GM23338 (cell line): Measurements from ENCODE around the gene ZNF365. TPM values are rescaled to one million over a fixed set of nuclear protein-coding genes. Genes with fewer than 3 reads are reported as not detected.

Experiments
- ATAC-seq: fragments of 200-7000 bp; cut with Tn5 transposase; 3 replicates; pipeline ENCODE4 v1.9.1; 2020
- DNase-seq: peaks from one replicate; pipeline ENCODE4 v3.0.0-alpha.2; 2015; ENCODE audit warnings: low spot score
- H2AFZ ChIP-seq: fragments of 200-600 bp; sonication (generic); 2 replicates; pipeline ENCODE4 v1.8.0; 2016; ENCODE audit warnings: antibody characterized with exemption, mild to moderate bottlenecking, moderate library complexity
- H3F3A ChIP-seq: fragments of 200-600 bp; sonication (generic); replicated peaks from 2 replicates; pipeline ENCODE4 v1.8.0; 2017; ENCODE audit warnings: antibody characterized with exemption, mixed run types, low read depth
- H3K27ac ChIP-seq: fragments of 200-600 bp; sonication (generic); 2 replicates; pipeline ENCODE4 v1.6.1; 2016; ENCODE audit warnings: low read depth
- H3K27me3 ChIP-seq: fragments of 200-600 bp; sonication (generic); 2 replicates; pipeline ENCODE4 v1.8.0; 2016; ENCODE audit warnings: mild to moderate bottlenecking, mixed run types, moderate library complexity; ENCODE audit not compliant: insufficient read depth
- H3K36me3 ChIP-seq: fragments of 200-600 bp; sonication (generic); 2 replicates; pipeline ENCODE4 v1.8.0; 2016; ENCODE audit warnings: mild to moderate bottlenecking; ENCODE audit not compliant: insufficient read depth
- H3K4me1 ChIP-seq: fragments of 200-600 bp; sonication (generic); 2 replicates; pipeline ENCODE4 v1.8.0; 2016; ENCODE audit warnings: mild to moderate bottlenecking, moderate library complexity; ENCODE audit not compliant: insufficient read depth
- H3K4me2 ChIP-seq: fragments of 200-600 bp; sonication (generic); 2 replicates; pipeline ENCODE4 v1.7.1; 2017; ENCODE audit warnings: mixed run types
- H3K4me3 ChIP-seq: fragments of 200-600 bp; sonication (generic); 2 replicates; pipeline ENCODE4 v1.6.1; 2016; ENCODE audit warnings: mixed run types
- H3K79me2 ChIP-seq: fragments of 200-600 bp; sonication (generic); replicated peaks from 2 replicates; pipeline ENCODE4 v1.8.0; 2017; ENCODE audit warnings: mild to moderate bottlenecking; ENCODE audit not compliant: insufficient read depth
- H3K9me2 ChIP-seq: fragments of 200-600 bp; sonication (generic); 2 replicates; pipeline ENCODE4 v1.8.0; 2017; ENCODE audit not compliant: insufficient read depth
- H4K20me1 ChIP-seq: fragments of 200-600 bp; sonication (generic); replicated peaks from 2 replicates; pipeline ENCODE4 v1.8.0; 2017; ENCODE audit warnings: mild to moderate bottlenecking; ENCODE audit not compliant: insufficient read depth
- H3K27ac Mint-ChIP-seq: 2 replicates; pipeline ENCODE4 v1.8.0; 2020; ENCODE audit warnings: inconsistent platforms, mild to moderate bottlenecking, moderate library complexity, mixed read lengths
- H3K27me3 Mint-ChIP-seq: 3 replicates; pipeline ENCODE4 v1.8.0; 2022; ENCODE audit warnings: low read depth, mild to moderate bottlenecking, moderate library complexity, mixed read lengths, inconsistent platforms; ENCODE audit not compliant: insufficient read depth, poor library complexity
- H3K36me3 Mint-ChIP-seq: 3 replicates; pipeline ENCODE4 v1.8.0; 2021; ENCODE audit warnings: low read depth, mild to moderate bottlenecking, inconsistent platforms, moderate library complexity, mixed read lengths
- H3K4me1 Mint-ChIP-seq: 3 replicates; pipeline ENCODE4 v1.8.0; 2020; ENCODE audit warnings: mild to moderate bottlenecking, inconsistent platforms, mixed read lengths
- H3K4me3 Mint-ChIP-seq: 3 replicates; pipeline ENCODE4 v1.8.0; 2021; ENCODE audit warnings: moderate library complexity, mild to moderate bottlenecking, inconsistent platforms, mixed read lengths
- H3K9me3 Mint-ChIP-seq: 3 replicates; pipeline ENCODE4 v1.8.0; 2020; ENCODE audit warnings: moderate library complexity, mild to moderate bottlenecking, inconsistent platforms, mixed read lengths
- CREB1 ChIP-seq: fragments of 250-450 bp; sonication (Bioruptor Pico); IDR thresholded peaks from 2 replicates; pipeline ENCODE4 v1.5.0; 2020; ENCODE audit warnings: low read depth, mild to moderate bottlenecking, moderate library complexity
- CTCF ChIP-seq, 2 experiments: fragments of 200-600 bp in 1 of 2; sonication (generic) in 1 of 2; conservative IDR thresholded peaks; 2 replicates each; pipeline versions ENCODE4 v1.5.1 to v1.6.1; 2016 to 2017; ENCODE audit warnings: antibody characterized with exemption in 2 of 2, low read depth in 2 of 2, mild to moderate bottlenecking in 2 of 2, moderate library complexity in 1 of 2
- EZH2phosphoT487 ChIP-seq: fragments of 200-600 bp; sonication (generic); IDR thresholded peaks from one replicate; pipeline ENCODE4 v1.8.1; 2018; ENCODE audit warnings: antibody characterized with exemption; ENCODE audit not compliant: unreplicated experiment
- JUNB ChIP-seq: IDR thresholded peaks from one replicate; pipeline ENCODE4 v1.6.1; 2016; ENCODE audit warnings: antibody characterized with exemption; ENCODE audit not compliant: unreplicated experiment
- NANOG ChIP-seq: IDR thresholded peaks from 2 replicates; pipeline ENCODE4 v1.6.1; 2016; ENCODE audit warnings: antibody characterized with exemption, borderline replicate concordance
- POLR2AphosphoS5 ChIP-seq: IDR thresholded peaks from 2 replicates; pipeline ENCODE4 v1.6.1; 2016; ENCODE audit warnings: antibody characterized with exemption, low read depth
- STAT1 ChIP-seq: IDR thresholded peaks from one replicate; pipeline ENCODE4 v1.6.1; 2016; ENCODE audit warnings: antibody characterized with exemption; ENCODE audit not compliant: unreplicated experiment
- ZNF331 ChIP-seq: fragments of 250-450 bp; sonication (Bioruptor Pico); IDR thresholded peaks from 2 replicates; pipeline ENCODE4 v1.5.0; 2020; ENCODE audit warnings: low read depth, mild to moderate bottlenecking, moderate library complexity
- polyA plus RNA-seq: library from polyadenylated mRNA; unstranded; fragments of >200 nt; fragmentation: Nextera tagmentation; extraction: Ambion mirVana; gene quantifications from 2 replicates; pipeline ENCODE4 v1.2.1, GENCODE V29; 2016
- total RNA-seq: library from RNA; depleted of rRNA; stranded (reverse); fragments of >200 nt; shearing (Covaris generic); gene quantifications from 2 replicates; pipeline ENCODE4 v1.2.3, GENCODE V29; 2014

Gene ZNF365
- total and polyA plus RNA-seq, 2 experiments from 2014 or later, result 0.19 to 0.59 TPM

- TF ChIP-seq JUNB (no peak), EZH2phosphoT487 (no peak), NANOG (no peak), STAT1 (no peak)
Observed at GRCh38 chr10:62414359-62414758, 40.2 kb downstream of the ZNF365 start (continued).

- H3K9me2 ChIP-seq, result no peaks in the 10 kb centered on the region
- Mint-ChIP-seq H3K27me3 (peaks cover 9% of the 10 kb centered on the region), H3K27ac (no peak overlapping the region), H3K9me3 (no peaks in the 10 kb centered on the region), H3K36me3 (no peaks in the 10 kb centered on the region), H3K4me3 (no peak overlapping the region), H3K4me1 (peaks cover 5% of the 10 kb centered on the region; the same call in 1 of the 3 replicates)
- no peak overlapping the region for H3K27ac ChIP-seq
- H3K4me2 ChIP-seq, result no peak overlapping the region
- H3K4me1 ChIP-seq, result no peaks in the 10 kb centered on the region
- peaks cover 24% of the 10 kb centered on the region for H3K27me3 ChIP-seq
- no peaks in the 10 kb centered on the region for H3F3A ChIP-seq
- DNase-seq (no peak), ATAC-seq (no peak)
- no peaks in the 10 kb centered on the region for H3K79me2 ChIP-seq
- H3K4me3 ChIP-seq, result no peak overlapping the region
- no peaks in the 10 kb centered on the region for H4K20me1 ChIP-seq
- TF ChIP-seq ZNF331 (no peak), STAT1 (no peak), POLR2AphosphoS5 (no peak)
- H2AFZ ChIP-seq, result no peak overlapping the region
- H3K36me3 ChIP-seq, result no peaks in the 10 kb centered on the region
Observed at GRCh38 chr10:62422068-62422590, 48.0 kb downstream of the ZNF365 start.

GRCh38 chr10:62424026-62424425 lies 49.9 kb downstream of the ZNF365 start:
- DNase-seq (peak; percentile 12), ATAC-seq (no peak)
- H3K4me1 Mint-ChIP-seq, result peaks cover 5% of the 10 kb centered on the region; the same call in 1 of the 3 replicates
- no peak overlapping the region for H3K4me3 ChIP-seq
- no peak overlapping the region for H3K4me3 Mint-ChIP-seq
- H3K27me3 Mint-ChIP-seq, result peaks cover 23% of the 10 kb centered on the region
- H3K36me3 ChIP-seq, result no peaks in the 10 kb centered on the region
- no peak overlapping the region for H3K4me2 ChIP-seq
- H3K4me1 ChIP-seq, result 0 out of 2 replicates have a peak, but pooled peaks cover 3% of the 10 kb centered on the region
- no peaks in the 10 kb centered on the region for H3F3A ChIP-seq
- H2AFZ ChIP-seq, result no peak overlapping the region
- H4K20me1 ChIP-seq, result no peaks in the 10 kb centered on the region
- peak; percentile 18 to 38; a peak in 3 of 4 replicates for TF ChIP-seq CTCF (conservative IDR thresholded peaks at IDR 0.05; ENCODE audit: low read depth in 2 of 2)
- TF ChIP-seq STAT1, result no peak
- H3K27me3 ChIP-seq, result peaks cover 31% of the 10 kb centered on the region
- H3K27ac ChIP-seq, result no peak overlapping the region
- H3K9me3 Mint-ChIP-seq, result peaks cover 2% of the 10 kb centered on the region; the same call in 1 of the 3 replicates
- no peaks in the 10 kb centered on the region for H3K79me2 ChIP-seq
- 0 out of 2 replicates have a peak, but pooled peaks cover 3% of the 10 kb centered on the region for H3K9me2 ChIP-seq
- no peak overlapping the region for H3K27ac Mint-ChIP-seq
- H3K36me3 Mint-ChIP-seq, result no peaks in the 10 kb centered on the region

GRCh38 chr10:62426086-62426485 lies 51.9 kb downstream of the ZNF365 start:
- Mint-ChIP-seq H3K4me1 (peaks cover 5% of the 10 kb centered on the region; the same call in 1 of the 3 replicates), H3K27me3 (peaks cover 25% of the 10 kb centered on the region), H3K36me3 (no peaks in the 10 kb centered on the region), H3K27ac (no peak overlapping the region), H3K9me3 (peaks cover 2% of the 10 kb centered on the region; the same call in 1 of the 3 replicates), H3K4me3 (no peak overlapping the region)
- H3F3A ChIP-seq, result no peaks in the 10 kb centered on the region
- no peak overlapping the region for H3K27ac ChIP-seq
- H3K36me3 ChIP-seq, result no peaks in the 10 kb centered on the region
- H3K27me3 ChIP-seq, result peaks cover 31% of the 10 kb centered on the region
- H3K4me2 ChIP-seq, result no peak overlapping the region
- 0 out of 2 replicates have a peak, but pooled peaks cover 3% of the 10 kb centered on the region for H3K9me2 ChIP-seq
- ATAC-seq, result no peak
- no peak for TF ChIP-seq CREB1 (CRISPR knock-in tag)
- H2AFZ ChIP-seq, result no peak overlapping the region
- no peaks in the 10 kb centered on the region for H3K79me2 ChIP-seq
- no peak overlapping the region for H3K4me3 ChIP-seq
- no peak for DNase-seq
- H3K4me1 ChIP-seq, result 0 out of 2 replicates have a peak, but pooled peaks cover 3% of the 10 kb centered on the region
- no peaks in the 10 kb centered on the region for H4K20me1 ChIP-seq
